Thoracic aorta (tissue), 2 donors: ENCODE measurements around the gene RPH3AL. TPM values are rescaled to one million over a fixed set of nuclear protein-coding genes. Genes with fewer than 3 reads are reported as not detected.

Experiments used
- ATAC-seq: fragments of 150-250 bp; one replicate; pipeline ENCODE4 v1.8.0; 2017; ENCODE audit warnings: low read depth; ENCODE audit not compliant: insufficient number of reproducible peaks, low FRiP score
- DNase-seq: peaks from one replicate; pipeline ENCODE4 v3.0.0-alpha.2; 2020; ENCODE audit warnings: low spot score
- H3K27ac ChIP-seq, 2 donors: fragments of 200-600 bp; sonication (generic); 1 replicate in 1 of 2; 2 replicates in 1 of 2; pipeline ENCODE4 v1.5.1; 2016; ENCODE audit warnings: mild to moderate bottlenecking in 2 of 2, moderate library complexity in 2 of 2
- H3K27me3 ChIP-seq: fragments of 200-600 bp; sonication (generic); replicated peaks from 2 replicates; pipeline ENCODE4 v1.6.0; 2016; ENCODE audit warnings: mild to moderate bottlenecking; ENCODE audit not compliant: insufficient read depth
- H3K36me3 ChIP-seq: fragments of 200-600 bp; sonication (generic); one replicate; pipeline ENCODE4 v1.5.1; 2016
- H3K4me1 ChIP-seq, 2 donors: fragments of 200-600 bp; sonication (generic); 1 replicate in 1 of 2; 2 replicates in 1 of 2; pipeline versions ENCODE4 v1.5.1 to v1.6.0; 2016; ENCODE audit warnings: low read depth in 2 of 2, mild to moderate bottlenecking in 1 of 2; ENCODE audit not compliant: control insufficient read depth in 1 of 2
- H3K4me3 ChIP-seq: fragments of 200-600 bp; sonication (generic); 2 replicates; pipeline ENCODE4 v1.5.1; 2016; ENCODE audit warnings: mild to moderate bottlenecking
- H3K9me3 ChIP-seq: fragments of 200-600 bp; sonication (generic); 2 replicates; pipeline ENCODE4 v1.5.1; 2016
- CTCF ChIP-seq: fragments of 200-600 bp; sonication (generic); IDR thresholded peaks from one replicate; pipeline ENCODE4 v1.5.1; 2019; ENCODE audit warnings: antibody characterized with exemption
- total RNA-seq, 2 donors: library from RNA; depleted of rRNA; stranded (reverse); fragments of >200 nt; gene quantifications; one replicate each; pipeline versions ENCODE4 v1.1.0 to v1.2.3, GENCODE V29; 2016

The RPH3AL gene
- total RNA-seq, 2 donors from 2014 or later: 6.5 to 33.1 TPM

GRCh38 chr17:280216-280615, 72.4 kb downstream of the RPH3AL start:
- DNase-seq: no peak
- Histone ChIP-seq H3K4me3 (no peak overlapping the region), H3K27ac (no peak overlapping the region), H3K9me3 (no peaks in the 10 kb centered on the region), H3K27me3 (no peaks in the 10 kb centered on the region), H3K4me1 (no peaks in the 10 kb centered on the region), H3K36me3 (no peaks in the 10 kb centered on the region)
- no peak for TF ChIP-seq CTCF
- no peak for ATAC-seq

GRCh38 chr17:279776-280175, 72.8 kb downstream of the RPH3AL start:
- no peaks in the 10 kb centered on the region for H3K27me3 ChIP-seq
- ATAC-seq (no peak), DNase-seq (no peak)
- H3K4me1 ChIP-seq: no peaks in the 10 kb centered on the region
- no peak for TF ChIP-seq CTCF
- no peaks in the 10 kb centered on the region for H3K9me3 ChIP-seq
- no peak overlapping the region for H3K4me3 ChIP-seq
- H3K36me3 ChIP-seq: no peaks in the 10 kb centered on the region
- no peak overlapping the region for H3K27ac ChIP-seq

GRCh38 chr17:279331-279730, 73.3 kb downstream of the RPH3AL start:
- Histone ChIP-seq H3K27ac (no peak overlapping the region), H3K4me3 (no peak overlapping the region), H3K9me3 (no peaks in the 10 kb centered on the region), H3K4me1 (no peaks in the 10 kb centered on the region), H3K27me3 (no peaks in the 10 kb centered on the region), H3K36me3 (no peaks in the 10 kb centered on the region)
- ATAC-seq: no peak
- TF ChIP-seq CTCF: no peak
- DNase-seq: no peak

- no peak overlapping the region for H3K27ac ChIP-seq
- TF ChIP-seq CTCF: no peak
- H3K36me3 ChIP-seq: no peaks in the 10 kb centered on the region
- DNase-seq: no peak
- no peaks in the 10 kb centered on the region for H3K27me3 ChIP-seq
- no peaks in the 10 kb centered on the region for H3K4me1 ChIP-seq
- no peak for ATAC-seq
- H3K9me3 ChIP-seq: no peaks in the 10 kb centered on the region
- H3K4me3 ChIP-seq: no peak overlapping the region
These were observed 73.9 kb downstream of the RPH3AL start for GRCh38 chr17:278676-279059.

GRCh38 chr17:278055-278675, 74.4 kb downstream of the RPH3AL start:
- no peaks in the 10 kb centered on the region for H3K27me3 ChIP-seq
- TF ChIP-seq CTCF: no peak
- DNase-seq: no peak
- H3K9me3 ChIP-seq: no peaks in the 10 kb centered on the region
- no peak overlapping the region for H3K27ac ChIP-seq
- H3K36me3 ChIP-seq: no peaks in the 10 kb centered on the region
- no peak overlapping the region for H3K4me3 ChIP-seq
- H3K4me1 ChIP-seq: no peaks in the 10 kb centered on the region
- ATAC-seq: no peak
